H1 (cell line): Measurements from ENCODE around the gene ANKH. TPM values are rescaled to one million over a fixed set of nuclear protein-coding genes. Genes with fewer than 3 reads are reported as not detected.

Experiments
- ASH2L ChIP-seq: fragments of 200-600, 300-600 bp; sonication (generic); IDR thresholded peaks from one replicate; pipeline ENCODE4 v1.7.1; 2017; ENCODE audit warnings: low read length
- CHD2 ChIP-seq: IDR thresholded peaks from 2 replicates; pipeline ENCODE4 v1.6.1; 2012; ENCODE audit warnings: low read length, improper control_type of control experiment
- EGR1 ChIP-seq: IDR thresholded peaks from 2 replicates; pipeline ENCODE4 v1.6.1; 2011; ENCODE audit warnings: low read depth, low read length, borderline replicate concordance
- EP300 ChIP-seq, 2 experiments: IDR thresholded peaks; 1 replicate in 1 of 2; 2 replicates in 1 of 2; pipeline ENCODE4 v1.6.1; 2011 to 2012; ENCODE audit warnings: low read depth in 2 of 2, low read length in 2 of 2, mild to moderate bottlenecking in 2 of 2, borderline replicate concordance in 1 of 2, inconsistent platforms in 1 of 2, moderate library complexity in 1 of 2
- SIX5 ChIP-seq: IDR thresholded peaks from 2 replicates; pipeline ENCODE4 v1.6.1; 2011; ENCODE audit warnings: mild to moderate bottlenecking, low read depth, low read length
- SP4 ChIP-seq: IDR thresholded peaks from 2 replicates; pipeline ENCODE4 v1.6.1; 2012; ENCODE audit warnings: low read length, inconsistent platforms
- YY1 ChIP-seq: IDR thresholded peaks from 2 replicates; pipeline ENCODE4 v1.6.1; 2011; ENCODE audit warnings: low read depth, mild to moderate bottlenecking, low read length
- polyA plus RNA-seq, 7 experiments: library from polyadenylated mRNA; depleted of rRNA in 3 of 7; stranded (reverse) in 5 of 7; unstranded in 2 of 7; fragments of >200 nt in 5 of 7; fragments of 200-250 nt in 2 of 7; gene quantifications; 1 replicate in 5 of 7; 2 replicates in 1 of 7; 4 replicates in 1 of 7; pipeline versions ENCODE4 v1.2.1 to v1.2.3, GENCODE V29; 2011 to 2013; ENCODE audit warnings: missing spikeins in 2 of 7, mixed read lengths in 2 of 7
- total RNA-seq: library from RNA; stranded (reverse); fragmentation: NEBNext Ultra II Directional; extraction: Animal tissue kit (Norgen Biotek cat#: 25700); gene quantifications from 2 replicates; pipeline ENCODE4 v1.2.1, GENCODE V29; 2021

ANKH gene
- total and polyA plus RNA-seq, 2 of the 8 experiments (the other 6 are each of a cell fraction or from before 2014, with no cell fraction given) = 5.3 to 13.0 TPM

DNA sequence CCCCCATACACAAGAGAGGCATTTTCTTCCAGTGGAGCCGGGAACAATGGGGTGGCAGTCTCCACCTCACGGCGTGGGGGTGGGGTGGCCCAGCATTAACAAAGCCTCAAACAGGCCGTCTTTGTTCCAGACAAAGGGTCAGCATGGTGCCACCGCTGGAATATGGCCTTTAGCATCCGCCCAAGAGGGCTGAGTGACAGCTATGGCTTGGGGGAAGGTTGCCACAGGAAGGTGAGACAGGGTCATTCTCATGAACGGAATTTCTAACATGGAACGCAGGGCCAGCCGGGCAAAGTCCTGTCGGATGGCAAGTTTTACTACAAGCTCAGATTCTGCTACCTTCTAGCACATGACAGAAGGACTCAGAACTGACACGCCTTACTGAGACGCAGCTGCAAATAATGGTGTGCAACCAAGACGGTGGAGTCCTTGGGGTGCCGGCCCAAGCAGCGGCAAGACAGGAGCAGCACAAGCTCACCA is 143.1 kb downstream of the ANKH start (continued):
- TF ChIP-seq CHD2 (peak; percentile 58; the same call in 1 of the 2 replicates), SIX5 (no peak), YY1 (peak; percentile 74), EP300 (IDR thresholded peaks at IDR 0.05; ENCODE audit: borderline replicate concordance in 1 of 2, low read depth in 2 of 2, low read length in 2 of 2) (peak; percentile 39 to 87; a peak in 2 of 3 replicates), ASH2L (peak; percentile 83), SP4 (no peak), EGR1 (0 out of 2 replicates have a peak, but pooled peaks have one; percentile 50)
